Loucy (cell line): ENCODE results near the gene HOXB7.

Experiments used
- EZH2phosphoT487 ChIP-seq: fragments of 200-600 bp; IDR thresholded peaks from 2 replicates; pipeline ENCODE4 v1.6.1; 2018; ENCODE audit warnings: antibody characterized with exemption, mild to moderate bottlenecking, moderate library complexity, borderline replicate concordance
- TF ChIP-seq, protein P1 (sequence below): fragments of 200-600 bp; sonication (generic); conservative IDR thresholded peaks from 2 replicates; pipeline ENCODE4 v1.5.1; 2014; ENCODE audit warnings: mild to moderate bottlenecking, antibody characterized with exemption, low read length

DNA sequence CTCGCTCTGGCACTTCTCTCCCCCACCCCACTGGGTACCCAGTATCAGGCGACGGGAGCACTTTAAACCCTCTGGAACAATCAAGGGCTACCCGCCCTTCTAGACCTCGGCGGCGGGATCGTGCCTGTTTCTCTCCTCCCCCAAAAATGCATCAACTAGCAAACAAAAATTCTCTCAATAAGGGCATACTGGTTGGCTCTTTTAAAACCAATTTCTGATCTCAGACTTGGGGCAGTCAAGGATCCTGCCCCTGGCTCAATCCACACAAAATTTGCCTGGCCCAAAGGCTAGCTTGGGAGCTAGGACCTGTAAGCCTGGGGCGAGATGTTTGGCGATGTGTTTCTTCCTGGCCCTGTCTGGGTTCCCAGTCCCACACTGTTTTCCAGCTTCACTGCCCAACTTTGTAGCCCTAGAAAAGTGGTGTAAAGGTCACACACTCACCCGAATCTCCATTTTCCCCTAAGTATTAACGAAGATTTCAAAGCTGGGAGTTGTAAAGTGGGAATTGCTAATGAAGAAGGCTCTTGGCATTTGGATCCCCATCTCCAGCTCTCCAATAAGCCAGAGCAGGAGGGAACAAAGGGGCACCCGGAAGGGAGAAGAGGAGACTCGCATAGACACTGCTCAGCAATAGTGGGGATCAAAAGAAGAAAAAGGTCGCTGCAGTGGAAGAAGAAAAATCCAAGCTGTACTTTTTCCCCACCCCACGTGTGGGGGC is 51.5 kb downstream of the HOXB7 start:
- TF ChIP-seq, protein P1, sequence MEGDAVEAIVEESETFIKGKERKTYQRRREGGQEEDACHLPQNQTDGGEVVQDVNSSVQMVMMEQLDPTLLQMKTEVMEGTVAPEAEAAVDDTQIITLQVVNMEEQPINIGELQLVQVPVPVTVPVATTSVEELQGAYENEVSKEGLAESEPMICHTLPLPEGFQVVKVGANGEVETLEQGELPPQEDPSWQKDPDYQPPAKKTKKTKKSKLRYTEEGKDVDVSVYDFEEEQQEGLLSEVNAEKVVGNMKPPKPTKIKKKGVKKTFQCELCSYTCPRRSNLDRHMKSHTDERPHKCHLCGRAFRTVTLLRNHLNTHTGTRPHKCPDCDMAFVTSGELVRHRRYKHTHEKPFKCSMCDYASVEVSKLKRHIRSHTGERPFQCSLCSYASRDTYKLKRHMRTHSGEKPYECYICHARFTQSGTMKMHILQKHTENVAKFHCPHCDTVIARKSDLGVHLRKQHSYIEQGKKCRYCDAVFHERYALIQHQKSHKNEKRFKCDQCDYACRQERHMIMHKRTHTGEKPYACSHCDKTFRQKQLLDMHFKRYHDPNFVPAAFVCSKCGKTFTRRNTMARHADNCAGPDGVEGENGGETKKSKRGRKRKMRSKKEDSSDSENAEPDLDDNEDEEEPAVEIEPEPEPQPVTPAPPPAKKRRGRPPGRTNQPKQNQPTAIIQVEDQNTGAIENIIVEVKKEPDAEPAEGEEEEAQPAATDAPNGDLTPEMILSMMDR = no peak
- TF ChIP-seq EZH2phosphoT487 = no peak
